Endothelial cell of umbilical vein (primary cell): ENCODE data around the gene BCAR3. TPM values are rescaled to one million over a fixed set of nuclear protein-coding genes. Genes with fewer than 3 reads are reported as not detected.

Experiments
- BruUV-seq: library from RNA; stranded (reverse); fragments of 400-500 nt; replicated peaks from 2 replicates; lab custom pipeline; 2021; lab: Mats Ljungman, UMichigan
- CTCF ChIA-PET: fragments of 300-600, 350-600 bp; sonication (Branson Sonifier 250); formaldehyde crosslinking; loops from one replicate; lab custom pipeline; 2021; ENCODE audit warnings: antibody characterized with exemption, inconsistent platforms; lab: Charles Lee
- POLR2A ChIA-PET: fragments of 300-600, 350-600 bp; sonication (Branson Sonifier 250); formaldehyde crosslinking; loops from one replicate; lab custom pipeline; 2021; ENCODE audit warnings: antibody characterized with exemption, inconsistent platforms; lab: Charles Lee
- DNase-seq: peaks from one replicate; pipeline ENCODE4 v3.0.0-alpha.2; 2011; ENCODE audit warnings: low read depth, low spot score
- FAIRE-seq: peaks from 2 replicates; lab custom pipeline; 2011; peaks lifted over from hg19 to GRCh38; lab: Jason Lieb, UNC
- H2AFZ ChIP-seq: 2 replicates; pipeline ENCODE4 v1.6.0; 2012; ENCODE audit warnings: low read depth, low read length, control low read depth, inconsistent platforms
- H3K27ac ChIP-seq: 2 replicates; pipeline ENCODE4 v1.5.1; 2011; ENCODE audit warnings: low read depth, mild to moderate bottlenecking, control low read depth, low read length, moderate library complexity; ENCODE audit not compliant: insufficient read depth
- H3K27me3 ChIP-seq, 2 experiments: 2 replicates each; pipeline versions ENCODE4 v1.6.0 to v1.6.1; 2011; ENCODE audit warnings: low read length in 2 of 2, mixed read lengths in 1 of 2; ENCODE audit not compliant: control insufficient read depth in 2 of 2, insufficient read depth in 2 of 2
- H3K36me3 ChIP-seq, 2 experiments: 2 replicates in 1 of 2; 3 replicates in 1 of 2; pipeline ENCODE4 v1.5.1; 2011; ENCODE audit warnings: low read length in 2 of 2, mild to moderate bottlenecking in 1 of 2, moderate library complexity in 1 of 2; ENCODE audit not compliant: control insufficient read depth in 2 of 2, insufficient read depth in 2 of 2; ENCODE audit errors: extremely low read depth in 1 of 2
- H3K4me1 ChIP-seq: 3 replicates; pipeline ENCODE4 v1.5.1; 2011; ENCODE audit warnings: mild to moderate bottlenecking, low read length; ENCODE audit not compliant: control insufficient read depth, insufficient read depth; ENCODE audit errors: extremely low read depth
- H3K4me2 ChIP-seq: 2 replicates; pipeline ENCODE4 v1.6.1; 2011; ENCODE audit warnings: low read length, control low read depth, mixed read lengths; ENCODE audit not compliant: insufficient read depth
- H3K4me3 ChIP-seq, 3 experiments: fragments of 200-600 bp in 1 of 3; sonication (generic), shearing (Covaris generic) in 1 of 3; replicated peaks in 1 of 3; 2 replicates each; pipeline ENCODE4 v1.5.1; 2011 to 2016; ENCODE audit warnings: control low read depth in 3 of 3, low read length in 3 of 3, mild to moderate bottlenecking in 2 of 3, inconsistent platforms in 1 of 3, low read depth in 1 of 3, moderate library complexity in 1 of 3; ENCODE audit not compliant: insufficient read depth in 1 of 3
- H3K79me2 ChIP-seq: 2 replicates; pipeline ENCODE4 v1.6.0; 2012; ENCODE audit warnings: low read length, inconsistent platforms; ENCODE audit not compliant: control insufficient read depth, insufficient read depth
- H3K9ac ChIP-seq: replicated peaks from 2 replicates; pipeline ENCODE3; 2011; ENCODE audit warnings: low read length, control low read depth; ENCODE audit not compliant: insufficient read depth; ENCODE audit errors: extremely low read depth
- H3K9me1 ChIP-seq: replicated peaks from 3 replicates; pipeline ENCODE4 v1.6.0; 2011; ENCODE audit warnings: mild to moderate bottlenecking, low read length; ENCODE audit not compliant: control insufficient read depth, insufficient read depth; ENCODE audit errors: extremely low read depth
- H3K9me3 ChIP-seq: replicated peaks from 2 replicates; pipeline ENCODE4 v1.5.1; 2012; ENCODE audit warnings: low read length, inconsistent platforms; ENCODE audit not compliant: control insufficient read depth, insufficient read depth
- H4K20me1 ChIP-seq: replicated peaks from 2 replicates; pipeline ENCODE3; 2011; ENCODE audit warnings: mild to moderate bottlenecking, low read length; ENCODE audit not compliant: control insufficient read depth, insufficient read depth; ENCODE audit errors: extremely low read depth
- GATA2 ChIP-seq: IDR thresholded peaks from 2 replicates; pipeline ENCODE4 v1.7.0; 2011; ENCODE audit warnings: low read depth, mild to moderate bottlenecking, moderate library complexity, mixed read lengths, low read length; ENCODE audit not compliant: insufficient read length, insufficient read depth
- JUN ChIP-seq: IDR thresholded peaks from 2 replicates; pipeline ENCODE4 v1.6.1; 2011; ENCODE audit warnings: borderline replicate concordance, low read depth; ENCODE audit not compliant: insufficient read length, insufficient read depth
- MYC ChIP-seq: IDR thresholded peaks from one replicate; pipeline ENCODE4 v1.6.1; 2011; ENCODE audit warnings: mild to moderate bottlenecking, low read depth, low read length
- dilution Hi-C: fragments of 300-500 bp; cut with MboI; formaldehyde crosslinking; loops from one replicate; pipeline ENCODE4 v1.15.0; 2019; ENCODE audit warnings: low sequenced_read_pairs; ENCODE audit not compliant: extremely low pct_ligation_motif_present
- intact Hi-C: fragments of 100-400 bp; cut with micrococcal nuclease; formaldehyde crosslinking; loops from one replicate; pipeline ENCODE4 v1.10.0; 2022
- polyA plus RNA-seq, 4 experiments: library from polyadenylated mRNA; depleted of rRNA in 3 of 4; stranded (reverse) in 3 of 4; unstranded in 1 of 4; fragments of >200 nt; gene quantifications; 2 replicates each; pipeline versions ENCODE4 v1.2.1 to v1.2.3, GENCODE V29; 2011 to 2012; ENCODE audit warnings: missing spikeins in 1 of 4
- total RNA-seq: library from RNA; stranded (reverse); gene quantifications from 2 replicates; pipeline ENCODE4 v1.2.3, GENCODE V29; 2021
- TF ChIP-seq, protein P1 (sequence below): IDR thresholded peaks from 2 replicates; pipeline ENCODE4 v1.6.1; 2011; ENCODE audit not compliant: insufficient read depth, insufficient read length
- TF ChIP-seq, protein P2 (sequence below), 2 donors: IDR thresholded peaks; 1 replicate in 1 of 2; 2 replicates in 1 of 2; pipeline ENCODE4 v1.5.1; 2011; ENCODE audit warnings: low read length in 2 of 2, mild to moderate bottlenecking in 2 of 2, moderate library complexity in 2 of 2, control low read depth in 1 of 2, inconsistent platforms in 1 of 2, low read depth in 1 of 2; ENCODE audit not compliant: insufficient read depth in 1 of 2; ENCODE audit errors: extremely low read depth in 1 of 2

Gene BCAR3
- total and polyA plus RNA-seq, 2 donors (not counting 3 experiments of a cell fraction or from before 2014, with no cell fraction given) = 17.5 to 32.9 TPM

DNA sequence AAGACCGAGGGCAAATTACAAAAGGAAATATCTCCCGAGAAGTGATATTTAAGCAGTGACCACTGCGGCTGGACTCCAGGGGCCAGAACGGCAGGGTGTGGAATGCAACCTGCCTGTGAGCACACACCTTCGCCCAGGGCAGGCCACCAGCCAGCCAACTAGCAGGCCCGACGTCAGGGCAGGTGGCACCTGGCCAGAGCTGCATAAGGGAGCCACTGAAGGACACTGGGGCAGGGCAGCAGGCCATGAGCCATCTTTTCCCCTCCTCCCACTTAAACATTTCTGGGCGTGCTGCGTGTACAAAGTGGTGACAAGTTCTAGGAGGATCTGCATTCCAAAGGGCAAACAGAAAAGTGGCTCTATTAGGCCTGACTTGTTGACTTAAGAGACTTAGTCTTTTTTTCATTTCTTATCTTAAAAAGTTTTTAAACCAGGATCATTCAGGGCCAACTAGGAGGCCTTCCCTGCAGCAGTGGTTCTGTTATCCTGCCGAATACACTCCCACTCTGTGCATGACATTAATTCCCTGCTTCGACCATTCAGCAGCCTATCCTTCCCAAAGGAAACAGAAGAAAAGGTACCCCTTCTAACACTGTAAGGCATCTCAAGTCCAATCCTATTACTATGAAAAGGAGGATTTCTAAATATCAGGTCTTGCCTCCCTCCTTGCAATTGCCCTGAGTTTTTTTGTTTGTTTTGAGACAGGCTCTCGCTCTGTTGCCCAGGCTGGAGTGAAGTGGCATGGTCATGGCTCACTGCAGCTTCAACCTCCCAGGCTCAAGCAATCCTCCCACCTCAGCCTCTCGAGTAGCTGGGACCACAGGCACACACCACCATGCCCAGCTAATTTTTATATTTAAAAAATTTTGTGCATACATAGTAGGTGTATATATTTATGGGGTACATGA lies 96.3 kb downstream of the BCAR3 start:
- FAIRE-seq (no peak), DNase-seq (no peak)
- Histone ChIP-seq H4K20me1 (no peaks in the 10 kb centered on the region), H3K4me1 (peaks cover 25% of the 10 kb centered on the region), H3K79me2 (peaks cover 38% of the 10 kb centered on the region), H2AFZ (no peak overlapping the region), H3K9me1 (no peaks in the 10 kb centered on the region), H3K27ac (no peak overlapping the region), H3K9me3 (no peaks in the 10 kb centered on the region), H3K36me3 (peaks cover 24 to 26% of the 10 kb centered on the region in 2 experiments), H3K4me3 (no peak overlapping the region), H3K9ac (no peak overlapping the region), H3K27me3 (no peaks in the 10 kb centered on the region), H3K4me2 (no peak overlapping the region)
- dilution Hi-C loops (no loop called here), intact Hi-C loops (no loop called here)
- no TSS peak for BruUV-seq
- CTCF ChIA-PET = no interaction called here
- TF ChIP-seq, protein P1, sequence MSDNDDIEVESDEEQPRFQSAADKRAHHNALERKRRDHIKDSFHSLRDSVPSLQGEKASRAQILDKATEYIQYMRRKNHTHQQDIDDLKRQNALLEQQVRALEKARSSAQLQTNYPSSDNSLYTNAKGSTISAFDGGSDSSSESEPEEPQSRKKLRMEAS = no peak
- TF ChIP-seq GATA2 (no peak), MYC (no peak), JUN (no peak)
- TF ChIP-seq, protein P2, sequence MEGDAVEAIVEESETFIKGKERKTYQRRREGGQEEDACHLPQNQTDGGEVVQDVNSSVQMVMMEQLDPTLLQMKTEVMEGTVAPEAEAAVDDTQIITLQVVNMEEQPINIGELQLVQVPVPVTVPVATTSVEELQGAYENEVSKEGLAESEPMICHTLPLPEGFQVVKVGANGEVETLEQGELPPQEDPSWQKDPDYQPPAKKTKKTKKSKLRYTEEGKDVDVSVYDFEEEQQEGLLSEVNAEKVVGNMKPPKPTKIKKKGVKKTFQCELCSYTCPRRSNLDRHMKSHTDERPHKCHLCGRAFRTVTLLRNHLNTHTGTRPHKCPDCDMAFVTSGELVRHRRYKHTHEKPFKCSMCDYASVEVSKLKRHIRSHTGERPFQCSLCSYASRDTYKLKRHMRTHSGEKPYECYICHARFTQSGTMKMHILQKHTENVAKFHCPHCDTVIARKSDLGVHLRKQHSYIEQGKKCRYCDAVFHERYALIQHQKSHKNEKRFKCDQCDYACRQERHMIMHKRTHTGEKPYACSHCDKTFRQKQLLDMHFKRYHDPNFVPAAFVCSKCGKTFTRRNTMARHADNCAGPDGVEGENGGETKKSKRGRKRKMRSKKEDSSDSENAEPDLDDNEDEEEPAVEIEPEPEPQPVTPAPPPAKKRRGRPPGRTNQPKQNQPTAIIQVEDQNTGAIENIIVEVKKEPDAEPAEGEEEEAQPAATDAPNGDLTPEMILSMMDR (IDR thresholded peaks at IDR 0.05; ENCODE audit: extremely low read depth in 1 of 2, insufficient read depth in 1 of 2, low read depth in 1 of 2, low read length in 2 of 2) = no peak
- POLR2A ChIA-PET = no interaction called here
